SK-N-SH (cell line): ENCODE measurements around the gene COL5A2. TPM values are rescaled to one million over a fixed set of nuclear protein-coding genes. Genes with fewer than 3 reads are reported as not detected.

Source experiments
- CTCF ChIA-PET: fragments of 300-600, 350-600 bp; formaldehyde crosslinking; extraction: SDS; loops from one replicate; lab custom pipeline; 2021; lab: Yijun Ruan, JAX
- POLR2A ChIA-PET: fragments of 350-600 bp; sonication (Branson Sonifier 250); formaldehyde crosslinking; extraction: SDS; loops from one replicate; lab custom pipeline; 2020; ENCODE audit warnings: antibody characterized with exemption, inconsistent platforms; lab: Yijun Ruan, JAX
- DNase-seq: peaks from one replicate; pipeline ENCODE4 v3.0.0; 2012
- H2AFZ ChIP-seq: fragments of 200-600 bp; sonication (generic); 2 replicates; pipeline ENCODE4 v1.8.1; 2016; ENCODE audit warnings: antibody characterized with exemption, mild to moderate bottlenecking, low read depth
- H3F3A ChIP-seq: fragments of 200-600 bp; sonication (generic); replicated peaks from 2 replicates; pipeline ENCODE3; 2016; ENCODE audit warnings: antibody characterized with exemption, mild to moderate bottlenecking; ENCODE audit not compliant: insufficient read depth
- H3K27ac ChIP-seq, 2 experiments: fragments of 200-500 bp in 1 of 2; fragments of 200-600 bp in 1 of 2; sonication (Bioruptor generic) in 1 of 2; sonication (generic), shearing (Covaris generic) in 1 of 2; 2 replicates each; pipeline versions ENCODE4 v1.5.1 to v1.6.1; 2014 to 2016; ENCODE audit warnings: low read depth in 2 of 2, inconsistent platforms in 1 of 2, low read length in 1 of 2, mild to moderate bottlenecking in 1 of 2, mixed read lengths in 1 of 2
- H3K27me3 ChIP-seq: fragments of 200-600 bp; sonication (generic), shearing (Covaris generic); 2 replicates; pipeline ENCODE4 v1.6.1; 2016; ENCODE audit warnings: mixed run types; ENCODE audit not compliant: insufficient read depth
- H3K36me3 ChIP-seq, 2 experiments: fragments of 200-500 bp in 1 of 2; fragments of 200-600 bp in 1 of 2; sonication (Bioruptor generic) in 1 of 2; sonication (generic) in 1 of 2; replicated peaks in 1 of 2; 2 replicates each; pipeline versions ENCODE3 to v1.5.1; 2014 to 2016; ENCODE audit warnings: low read length in 1 of 2, mild to moderate bottlenecking in 1 of 2; ENCODE audit not compliant: insufficient read depth in 2 of 2, control insufficient read depth in 1 of 2
- H3K4me1 ChIP-seq, 2 experiments: fragments of 200-500 bp in 1 of 2; fragments of 200-600 bp in 1 of 2; sonication (Bioruptor generic) in 1 of 2; sonication (generic), shearing (Covaris generic) in 1 of 2; 2 replicates each; pipeline versions ENCODE4 v1.5.1 to v1.6.1; 2014 to 2016; ENCODE audit warnings: low read depth in 1 of 2, low read length in 1 of 2, mixed run types in 1 of 2; ENCODE audit not compliant: insufficient read depth in 2 of 2, control insufficient read depth in 1 of 2
- H3K4me2 ChIP-seq: fragments of 200-600 bp; sonication (generic), shearing (Covaris generic); 2 replicates; pipeline ENCODE4 v1.6.1; 2017; ENCODE audit warnings: mixed run types
- H3K4me3 ChIP-seq, 2 experiments: fragments of 200-500 bp in 1 of 2; fragments of 200-600 bp in 1 of 2; sonication (Bioruptor generic) in 1 of 2; sonication (generic), shearing (Covaris generic) in 1 of 2; 2 replicates each; pipeline versions ENCODE4 v1.5.1 to v1.8.1; 2014 to 2016; ENCODE audit warnings: low read depth in 2 of 2, inconsistent platforms in 1 of 2, low read length in 1 of 2, mild to moderate bottlenecking in 1 of 2, mixed read lengths in 1 of 2, moderate library complexity in 1 of 2
- H3K79me2 ChIP-seq: fragments of 200-600 bp; sonication (generic); 2 replicates; pipeline ENCODE4 v1.8.1; 2017; ENCODE audit warnings: mild to moderate bottlenecking; ENCODE audit not compliant: insufficient read depth
- H3K9ac ChIP-seq: fragments of 200-600 bp; sonication (generic); 2 replicates; pipeline ENCODE4 v1.6.1; 2017; ENCODE audit warnings: mixed run types
- H3K9me2 ChIP-seq: fragments of 200-600 bp; sonication (generic); 2 replicates; pipeline ENCODE4 v1.6.1; 2017; ENCODE audit warnings: mixed run types
- H3K9me3 ChIP-seq: fragments of 200-600 bp; sonication (generic); 2 replicates; pipeline ENCODE4 v1.6.1; 2017; ENCODE audit warnings: mixed run types, mild to moderate bottlenecking, moderate library complexity
- H4K20me1 ChIP-seq: fragments of 200-600 bp; sonication (generic); 2 replicates; pipeline ENCODE4 v1.6.1; 2017; ENCODE audit warnings: mild to moderate bottlenecking, mixed run types; ENCODE audit not compliant: insufficient read depth
- CTCF ChIP-seq: fragments of 200-600 bp; sonication (generic); IDR thresholded peaks from 2 replicates; pipeline ENCODE4 v1.6.1; 2017; ENCODE audit warnings: antibody characterized with exemption, mild to moderate bottlenecking, moderate library complexity
- EZH2phosphoT487 ChIP-seq: fragments of 200-600 bp; sonication (generic); IDR thresholded peaks from 2 replicates; pipeline ENCODE4 v1.6.1; 2017; ENCODE audit warnings: low read depth, mixed run types, mild to moderate bottlenecking, antibody characterized with exemption, moderate library complexity, borderline replicate concordance
- FOSL2 ChIP-seq: IDR thresholded peaks from 2 replicates; pipeline ENCODE4 v1.4.0; 2012; ENCODE audit warnings: low read depth, mild to moderate bottlenecking, moderate library complexity, borderline replicate concordance
- FOXJ3 ChIP-seq: sonication (generic); formaldehyde crosslinking; IDR thresholded peaks from 2 replicates; pipeline ENCODE4 v1.5.1; 2020; ENCODE audit warnings: mild to moderate bottlenecking, missing genetic modification reagents
- FOXM1 ChIP-seq: IDR thresholded peaks from 2 replicates; pipeline ENCODE4 v1.4.0; 2012; ENCODE audit warnings: low read depth, mild to moderate bottlenecking
- GABPA ChIP-seq: IDR thresholded peaks from 2 replicates; pipeline ENCODE4 v1.4.0; 2012; ENCODE audit warnings: low read depth, mild to moderate bottlenecking
- POLR2AphosphoS5 ChIP-seq: IDR thresholded peaks from 2 replicates; pipeline ENCODE4 v1.6.1; 2012; ENCODE audit warnings: low read depth, low read length
- RAD21 ChIP-seq: IDR thresholded peaks from 2 replicates; pipeline ENCODE4 v1.6.1; 2012; ENCODE audit warnings: mild to moderate bottlenecking, low read length
- SMC3 ChIP-seq: IDR thresholded peaks from 2 replicates; pipeline ENCODE4 v1.6.1; 2012; ENCODE audit warnings: low read depth, low read length, improper control_type of control experiment
- YY1 ChIP-seq: IDR thresholded peaks from 2 replicates; pipeline ENCODE4 v1.4.0; 2012; ENCODE audit warnings: low read depth, mild to moderate bottlenecking
- polyA plus RNA-seq, 3 experiments: library from polyadenylated mRNA; depleted of rRNA; stranded (reverse); fragments of >200 nt; gene quantifications; 2 replicates each; pipeline ENCODE4 v1.2.3, GENCODE V29; 2012
- TF ChIP-seq, protein P1 (sequence below): IDR thresholded peaks from 2 replicates; pipeline ENCODE4 v1.6.1; 2012; ENCODE audit warnings: mild to moderate bottlenecking, low read depth, low read length, moderate library complexity
- TF ChIP-seq, protein P2 (sequence below): fragments of 150-350 bp; IDR thresholded peaks from 2 replicates; pipeline ENCODE4 v1.6.1; 2017; ENCODE audit warnings: antibody characterized with exemption, low read length, low read depth, borderline replicate concordance
- TF ChIP-seq, protein P3 (sequence below): IDR thresholded peaks from 2 replicates; pipeline ENCODE4 v1.4.0; 2012; ENCODE audit warnings: low read depth

COL5A2 gene
- polyA plus RNA-seq, 1 of the 3 experiments (the other 2 are of a cell fraction) = 20.4 TPM

DNA sequence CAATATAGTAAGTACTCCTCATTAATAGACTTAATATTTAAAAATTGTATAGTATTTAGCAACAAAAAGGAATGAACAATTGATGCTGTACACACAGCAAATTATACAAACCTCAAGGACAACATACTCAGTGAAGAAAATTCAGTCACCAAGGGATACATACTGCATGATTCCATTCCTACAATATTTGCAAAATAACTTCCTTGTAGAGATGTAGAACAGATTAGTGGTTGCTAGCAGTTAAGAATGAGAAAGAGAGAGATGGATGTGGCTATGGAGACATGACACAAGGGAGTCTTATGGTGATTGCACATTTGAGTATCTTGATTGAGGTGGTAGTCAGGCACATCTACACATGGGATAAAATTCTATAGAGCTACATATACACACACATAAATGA lies 179.3 kb downstream of the COL5A2 start:
- H3K9me3 ChIP-seq = no peaks in the 10 kb centered on the region
- ChIA-PET POLR2A (no interaction called here), CTCF (no interaction called here)
- no peaks in the 10 kb centered on the region for H3K27me3 ChIP-seq
- peaks cover 0 to 34% of the 10 kb centered on the region in 2 experiments; a peak in 3 of 4 replicates for H3K4me1 ChIP-seq
- no peak overlapping the region for H3K4me3 ChIP-seq
- peaks cover 43% of the 10 kb centered on the region for H3K79me2 ChIP-seq
- no peak overlapping the region for H2AFZ ChIP-seq
- TF ChIP-seq, protein P1, sequence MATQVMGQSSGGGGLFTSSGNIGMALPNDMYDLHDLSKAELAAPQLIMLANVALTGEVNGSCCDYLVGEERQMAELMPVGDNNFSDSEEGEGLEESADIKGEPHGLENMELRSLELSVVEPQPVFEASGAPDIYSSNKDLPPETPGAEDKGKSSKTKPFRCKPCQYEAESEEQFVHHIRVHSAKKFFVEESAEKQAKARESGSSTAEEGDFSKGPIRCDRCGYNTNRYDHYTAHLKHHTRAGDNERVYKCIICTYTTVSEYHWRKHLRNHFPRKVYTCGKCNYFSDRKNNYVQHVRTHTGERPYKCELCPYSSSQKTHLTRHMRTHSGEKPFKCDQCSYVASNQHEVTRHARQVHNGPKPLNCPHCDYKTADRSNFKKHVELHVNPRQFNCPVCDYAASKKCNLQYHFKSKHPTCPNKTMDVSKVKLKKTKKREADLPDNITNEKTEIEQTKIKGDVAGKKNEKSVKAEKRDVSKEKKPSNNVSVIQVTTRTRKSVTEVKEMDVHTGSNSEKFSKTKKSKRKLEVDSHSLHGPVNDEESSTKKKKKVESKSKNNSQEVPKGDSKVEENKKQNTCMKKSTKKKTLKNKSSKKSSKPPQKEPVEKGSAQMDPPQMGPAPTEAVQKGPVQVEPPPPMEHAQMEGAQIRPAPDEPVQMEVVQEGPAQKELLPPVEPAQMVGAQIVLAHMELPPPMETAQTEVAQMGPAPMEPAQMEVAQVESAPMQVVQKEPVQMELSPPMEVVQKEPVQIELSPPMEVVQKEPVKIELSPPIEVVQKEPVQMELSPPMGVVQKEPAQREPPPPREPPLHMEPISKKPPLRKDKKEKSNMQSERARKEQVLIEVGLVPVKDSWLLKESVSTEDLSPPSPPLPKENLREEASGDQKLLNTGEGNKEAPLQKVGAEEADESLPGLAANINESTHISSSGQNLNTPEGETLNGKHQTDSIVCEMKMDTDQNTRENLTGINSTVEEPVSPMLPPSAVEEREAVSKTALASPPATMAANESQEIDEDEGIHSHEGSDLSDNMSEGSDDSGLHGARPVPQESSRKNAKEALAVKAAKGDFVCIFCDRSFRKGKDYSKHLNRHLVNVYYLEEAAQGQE = no peak
- TF ChIP-seq EZH2phosphoT487 (no peak), YY1 (no peak), FOXJ3 (CRISPR knock-in tag) (no peak), CTCF (no peak), RAD21 (no peak), FOSL2 (no peak), SMC3 (no peak), GABPA (no peak), POLR2AphosphoS5 (no peak), FOXM1 (no peak)
- TF ChIP-seq, protein P2, sequence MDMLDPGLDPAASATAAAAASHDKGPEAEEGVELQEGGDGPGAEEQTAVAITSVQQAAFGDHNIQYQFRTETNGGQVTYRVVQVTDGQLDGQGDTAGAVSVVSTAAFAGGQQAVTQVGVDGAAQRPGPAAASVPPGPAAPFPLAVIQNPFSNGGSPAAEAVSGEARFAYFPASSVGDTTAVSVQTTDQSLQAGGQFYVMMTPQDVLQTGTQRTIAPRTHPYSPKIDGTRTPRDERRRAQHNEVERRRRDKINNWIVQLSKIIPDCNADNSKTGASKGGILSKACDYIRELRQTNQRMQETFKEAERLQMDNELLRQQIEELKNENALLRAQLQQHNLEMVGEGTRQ = no peak
- TF ChIP-seq, protein P3, sequence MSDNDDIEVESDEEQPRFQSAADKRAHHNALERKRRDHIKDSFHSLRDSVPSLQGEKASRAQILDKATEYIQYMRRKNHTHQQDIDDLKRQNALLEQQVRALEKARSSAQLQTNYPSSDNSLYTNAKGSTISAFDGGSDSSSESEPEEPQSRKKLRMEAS = no peak
- H4K20me1 ChIP-seq = no peaks in the 10 kb centered on the region
- H3K9me2 ChIP-seq = no peaks in the 10 kb centered on the region
- H3K9ac ChIP-seq = no peak overlapping the region
- H3K36me3 ChIP-seq = peaks cover 93 to 95% of the 10 kb centered on the region in 2 experiments
- no peak for DNase-seq
- peaks cover 99% of the 10 kb centered on the region for H3F3A ChIP-seq
- H3K27ac ChIP-seq = peak overlapping the region in 1 of 2 experiments; percentile 88; a peak in 2 of 4 replicates
- no peak overlapping the region for H3K4me2 ChIP-seq
